GM21529 (cell line): ENCODE data around the gene CEBPZ.

Experiments used
- ATAC-seq: cut with Tn5 transposase; IDR thresholded peaks from one replicate; pipeline ENCODE4 v1.9.1; 2021; ENCODE audit not compliant: unreplicated experiment

Gene CEBPZ

GRCh38 chr2:37180640-37181039, 50.8 kb downstream of the CEBPZ start:
- ATAC-seq, result no peak

DNA sequence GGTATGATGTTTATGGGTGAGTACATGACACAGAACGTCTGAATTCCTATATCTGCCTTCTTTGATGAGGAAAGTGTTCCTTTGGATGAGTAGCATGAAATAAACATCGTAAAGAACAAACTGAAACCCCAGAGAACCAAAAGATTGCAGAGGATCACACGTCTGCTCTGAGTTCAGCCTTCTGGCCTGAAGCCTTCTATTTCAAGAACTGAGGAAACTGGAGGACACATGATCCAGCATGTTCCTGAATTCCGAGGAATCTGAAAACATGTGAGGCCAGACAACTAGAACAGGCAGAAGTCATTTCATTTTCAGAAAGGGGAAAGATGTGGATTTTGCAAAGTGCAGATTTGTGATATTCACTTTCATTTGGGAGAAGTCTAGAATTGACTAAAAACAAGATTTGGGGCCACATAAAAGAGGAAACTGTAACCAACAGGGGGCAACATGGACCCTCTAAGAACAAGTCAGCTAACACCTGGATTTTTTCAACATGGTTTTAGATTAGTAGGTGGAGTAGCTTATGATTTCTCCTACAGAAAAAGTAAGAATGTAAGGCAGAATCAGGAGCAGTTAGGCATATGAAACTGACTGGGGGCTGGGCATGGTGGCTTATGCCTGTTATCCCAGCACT, 51.3 kb downstream of the CEBPZ start:
- no peak for ATAC-seq

DNA sequence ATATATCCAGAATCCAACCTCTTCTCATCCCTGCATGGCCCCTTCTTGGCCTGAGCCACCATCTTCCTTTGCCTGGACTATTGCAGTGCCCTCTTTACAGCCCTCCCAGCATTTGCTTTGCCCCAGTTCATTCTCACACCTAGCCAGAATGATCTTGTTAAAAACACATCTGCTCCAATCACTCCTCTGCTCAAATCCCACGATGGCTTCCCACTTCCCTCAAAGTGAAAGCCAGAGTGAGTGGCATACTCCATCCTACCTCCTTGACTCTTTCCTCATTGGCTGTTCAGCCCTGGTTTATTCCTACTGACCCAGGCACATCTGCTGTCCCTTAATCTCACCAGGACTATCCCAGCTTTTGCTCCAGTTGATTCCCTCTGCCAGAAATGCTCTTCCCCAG, 57.7 kb downstream of the CEBPZ start:
- no peak for ATAC-seq

DNA sequence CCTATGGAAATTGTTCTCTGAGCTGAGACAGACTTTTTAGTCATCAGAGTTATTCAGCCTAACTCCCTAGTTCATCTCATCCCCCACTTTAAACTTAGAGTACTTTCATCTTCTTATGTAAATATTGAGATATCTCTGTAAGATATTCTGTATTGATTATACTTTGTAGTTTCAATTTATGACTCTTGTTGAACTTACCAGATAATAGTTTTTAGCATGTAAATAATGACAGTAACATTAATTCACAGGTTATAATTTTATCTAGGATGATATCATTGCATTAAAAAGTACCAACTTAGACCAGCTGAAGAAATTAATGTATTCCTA, 59.8 kb downstream of the CEBPZ start:
- no peak for ATAC-seq

- ATAC-seq, result peak; percentile 57
These were observed 63.0 kb downstream of the CEBPZ start for GRCh38 chr2:37168217-37168981.

DNA sequence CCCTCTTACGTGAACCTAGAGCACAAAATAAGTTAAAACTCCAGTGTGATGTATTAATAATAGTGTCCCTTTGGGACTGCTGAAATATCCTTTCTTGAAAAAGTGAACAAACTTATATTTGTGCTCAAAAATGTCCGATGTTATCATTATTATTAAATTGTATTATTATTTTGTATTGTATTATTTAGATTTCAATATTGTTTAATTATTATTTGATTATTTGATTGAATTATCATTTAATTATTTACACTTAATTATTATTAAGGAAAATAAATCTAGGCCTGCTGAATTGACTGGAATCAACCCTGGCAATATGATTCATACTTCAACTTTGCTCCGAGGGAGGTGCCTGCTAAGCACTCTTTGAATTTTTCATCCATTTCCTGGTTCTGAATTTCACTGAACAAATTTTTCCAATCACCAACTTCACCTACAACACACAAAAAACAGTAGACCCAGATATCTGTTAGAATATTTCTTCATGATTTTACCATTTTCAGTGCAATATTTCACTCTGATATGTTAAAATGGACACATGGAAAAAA, 63.7 kb downstream of the CEBPZ start:
- no peak for ATAC-seq

- no peak for ATAC-seq
These were observed 66.6 kb downstream of the CEBPZ start for GRCh38 chr2:37164757-37165156.

GRCh38 chr2:37156857-37157714, 74.3 kb downstream of the CEBPZ start, which contains the start of gene EIF2AK2:
Gene EIF2AK2, minus strand, starts transcription at chr2:37156980. Its CDS starts 9,174 bp downstream, at chr2:37147806.
- peak; percentile 84 for ATAC-seq

- peak; percentile 22 for ATAC-seq
These were observed 75.1 kb downstream of the CEBPZ start for GRCh38 chr2:37156071-37156856.

DNA sequence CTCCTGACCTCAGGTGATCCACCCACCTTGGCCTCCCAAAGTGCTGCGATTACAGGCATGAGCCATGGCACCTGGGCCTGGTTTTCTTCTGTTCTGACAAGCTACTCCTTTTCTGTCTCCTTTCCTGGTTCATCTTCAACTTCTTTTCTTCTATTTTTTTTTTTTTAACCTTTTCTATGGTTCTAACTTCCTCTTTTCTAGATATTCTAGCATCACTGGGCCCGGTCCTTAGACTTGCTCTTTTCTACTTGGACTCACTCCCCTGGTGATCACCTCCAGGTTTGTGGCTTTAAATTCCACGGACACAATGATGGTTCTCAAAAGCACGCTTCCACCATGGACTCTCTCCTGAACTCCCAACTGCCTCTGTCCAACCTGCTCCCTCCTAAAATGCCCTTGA, 76.6 kb downstream of the CEBPZ start:
- no peak for ATAC-seq

DNA sequence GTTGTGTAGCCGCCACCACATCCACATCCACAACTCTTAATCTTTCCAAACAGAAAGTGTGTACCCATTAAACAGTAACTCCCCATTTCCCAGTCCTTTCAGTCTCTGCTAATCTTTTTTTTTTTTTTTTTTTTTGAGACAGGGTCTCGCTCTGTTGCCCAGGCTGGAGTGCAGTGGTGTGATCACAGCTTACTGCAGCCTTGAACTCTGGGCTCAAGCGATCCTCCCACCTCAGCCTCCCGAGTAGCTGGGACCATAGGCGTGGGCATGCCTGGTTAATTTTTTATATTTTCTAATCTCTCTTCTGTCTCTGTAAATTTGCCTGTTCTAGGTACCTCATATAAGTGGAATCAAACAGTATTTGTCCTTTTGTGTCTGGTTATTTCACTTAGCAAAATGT, 78.2 kb downstream of the CEBPZ start:
- no peak for ATAC-seq
